GM19035 (cell line): Measurements from ENCODE around the gene ITPR1.
A peak's percentile ranks its signal among the peaks of the same experiment; 100 is the strongest.

Experiments
- ATAC-seq: cut with Tn5 transposase; IDR thresholded peaks from one replicate; pipeline ENCODE4 v1.9.1; 2021; ENCODE audit not compliant: unreplicated experiment

Gene ITPR1

GRCh38 chr3:4738737-4739274 lies 245.7 kb downstream of the ITPR1 start:
- no peak for ATAC-seq

DNA sequence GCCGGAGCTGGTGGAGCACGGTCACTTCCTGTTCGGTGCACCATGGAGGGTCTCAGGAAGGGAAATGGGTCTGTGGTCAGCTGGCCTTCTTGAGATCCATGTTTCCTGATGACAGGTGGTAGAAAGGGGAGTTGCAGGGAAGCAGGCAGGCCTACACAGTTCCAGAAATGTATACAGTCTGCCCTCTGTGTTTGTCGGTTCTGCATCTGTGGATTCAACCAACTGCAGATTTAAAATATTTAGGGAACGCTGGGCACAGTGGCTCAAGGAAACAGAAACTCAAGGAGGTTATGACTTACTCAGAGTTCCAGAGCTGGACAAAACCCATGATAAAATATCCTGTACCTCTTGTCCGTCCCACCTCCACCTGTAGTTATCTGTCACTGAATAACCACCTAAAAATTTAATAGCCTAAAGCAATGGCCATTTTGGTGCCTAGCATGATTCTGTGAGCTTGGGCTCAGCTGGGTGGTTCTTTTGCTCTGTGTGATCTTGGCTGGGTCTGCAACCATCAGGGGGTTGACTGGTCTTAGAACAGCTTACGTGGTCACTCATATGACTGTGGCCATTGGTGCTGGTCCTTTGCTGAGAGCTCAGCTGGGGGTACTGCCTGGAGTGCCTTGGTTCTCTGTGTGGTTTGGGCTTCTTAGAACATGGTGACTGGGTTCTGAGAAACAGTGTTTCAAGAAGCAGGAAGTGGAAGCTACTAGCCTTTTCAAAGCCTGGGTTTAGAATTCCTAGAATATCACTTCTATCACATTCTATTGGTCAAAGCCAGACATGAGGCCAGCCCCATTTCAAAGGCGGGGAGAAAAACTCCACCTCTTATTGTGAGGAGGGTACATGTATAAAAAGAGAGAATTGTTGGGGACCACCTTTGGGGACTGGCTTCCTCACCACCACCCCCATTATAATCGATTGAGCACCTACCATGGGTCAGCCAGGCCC lies 246.4 kb downstream of the ITPR1 start:
- no peak for ATAC-seq

DNA sequence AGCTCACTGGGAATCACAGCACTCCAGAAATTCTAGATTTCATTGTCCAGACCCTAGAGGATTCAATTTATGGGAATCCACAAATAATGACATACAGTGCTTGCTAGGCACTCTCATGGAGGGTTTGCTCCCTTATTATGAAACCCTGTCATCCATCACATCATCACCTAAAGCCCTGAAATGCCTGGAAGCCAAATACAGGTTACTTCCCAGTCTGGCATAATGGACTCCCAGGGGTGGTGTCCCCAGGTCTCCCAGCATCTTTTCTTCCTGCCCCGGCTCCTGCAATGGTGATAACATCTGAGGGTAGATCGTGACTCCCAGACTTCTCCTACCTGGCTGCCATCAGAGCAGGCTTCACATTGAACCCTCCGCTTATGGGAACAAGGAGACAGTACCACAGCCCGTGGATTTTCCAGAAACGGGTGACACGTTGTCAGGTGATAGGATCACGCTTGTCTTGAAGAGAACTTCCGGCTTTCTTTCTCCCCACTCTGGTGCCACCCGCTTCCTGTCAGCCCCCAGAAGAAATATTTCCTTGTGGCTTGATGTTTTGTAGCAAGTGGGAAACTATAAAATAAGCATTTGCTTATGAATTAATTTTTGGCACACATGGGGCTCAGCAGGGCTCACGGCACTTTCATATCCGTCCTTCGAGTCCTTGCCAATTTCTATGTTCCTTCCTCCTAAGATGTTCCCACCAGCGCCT lies 247.4 kb downstream of the ITPR1 start:
- no peak for ATAC-seq

DNA sequence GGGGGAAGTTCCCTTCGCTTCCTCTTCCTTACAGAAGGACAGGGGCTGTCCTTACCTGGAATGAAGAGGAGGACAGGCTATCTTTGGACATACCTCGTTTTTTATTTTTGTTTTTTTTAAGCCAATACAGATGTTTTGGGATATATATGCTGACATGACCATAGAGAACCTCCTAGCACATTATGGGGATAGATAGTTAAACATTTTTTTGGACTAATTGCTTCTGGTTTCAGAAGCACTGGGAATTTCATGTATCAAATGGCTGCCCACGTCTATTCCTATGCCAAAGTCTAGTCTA lies 247.9 kb downstream of the ITPR1 start:
- no peak for ATAC-seq

DNA sequence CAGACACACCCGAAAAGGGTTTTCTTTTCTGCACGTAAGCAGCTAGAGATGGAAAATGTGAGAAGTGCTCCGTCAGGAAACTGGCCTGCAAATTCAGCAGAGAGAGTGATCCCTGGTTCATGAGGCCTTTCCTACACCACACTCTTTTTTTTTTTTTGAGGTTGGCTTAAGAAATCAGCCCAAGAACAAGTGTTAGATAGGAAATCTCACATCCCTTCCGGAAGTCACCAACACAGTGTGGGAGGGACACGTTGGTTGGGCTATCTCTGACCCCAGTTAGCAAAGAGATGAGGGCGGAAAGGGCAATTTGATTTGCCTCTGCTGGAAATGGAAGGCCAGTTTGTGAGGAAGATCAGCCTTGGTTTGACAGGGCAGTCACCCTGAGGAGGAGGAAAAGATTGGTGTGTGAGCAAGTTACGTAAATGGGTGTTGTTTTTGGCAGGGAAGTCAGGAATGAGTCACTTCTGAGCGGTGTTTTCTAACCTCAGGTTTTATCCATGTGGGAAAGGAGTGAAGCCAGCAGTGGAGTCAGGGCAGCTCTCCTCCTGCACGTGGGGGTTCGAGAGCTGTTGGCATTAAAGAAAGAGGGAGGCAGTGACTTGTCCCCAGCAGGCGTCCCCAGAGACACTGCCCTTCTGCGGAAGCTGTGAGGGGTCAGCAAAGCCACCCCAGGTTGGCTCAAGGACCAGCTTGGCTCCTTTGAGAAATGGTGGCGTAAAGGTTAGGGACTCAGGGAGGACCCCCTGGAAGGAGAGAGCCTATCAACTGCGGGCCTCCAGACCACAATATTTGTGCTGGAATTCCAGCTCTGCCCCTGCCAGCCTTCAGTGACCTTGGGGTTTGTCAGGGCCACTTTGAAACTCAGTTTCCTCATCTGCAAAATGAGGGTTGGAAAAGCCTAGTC lies 248.5 kb downstream of the ITPR1 start:
- no peak for ATAC-seq

GRCh38 chr3:4742359-4742758 lies 249.2 kb downstream of the ITPR1 start:
- ATAC-seq: no peak

- ATAC-seq: no peak
Observed at GRCh38 chr3:4743371-4743770, 250.2 kb downstream of the ITPR1 start.

DNA sequence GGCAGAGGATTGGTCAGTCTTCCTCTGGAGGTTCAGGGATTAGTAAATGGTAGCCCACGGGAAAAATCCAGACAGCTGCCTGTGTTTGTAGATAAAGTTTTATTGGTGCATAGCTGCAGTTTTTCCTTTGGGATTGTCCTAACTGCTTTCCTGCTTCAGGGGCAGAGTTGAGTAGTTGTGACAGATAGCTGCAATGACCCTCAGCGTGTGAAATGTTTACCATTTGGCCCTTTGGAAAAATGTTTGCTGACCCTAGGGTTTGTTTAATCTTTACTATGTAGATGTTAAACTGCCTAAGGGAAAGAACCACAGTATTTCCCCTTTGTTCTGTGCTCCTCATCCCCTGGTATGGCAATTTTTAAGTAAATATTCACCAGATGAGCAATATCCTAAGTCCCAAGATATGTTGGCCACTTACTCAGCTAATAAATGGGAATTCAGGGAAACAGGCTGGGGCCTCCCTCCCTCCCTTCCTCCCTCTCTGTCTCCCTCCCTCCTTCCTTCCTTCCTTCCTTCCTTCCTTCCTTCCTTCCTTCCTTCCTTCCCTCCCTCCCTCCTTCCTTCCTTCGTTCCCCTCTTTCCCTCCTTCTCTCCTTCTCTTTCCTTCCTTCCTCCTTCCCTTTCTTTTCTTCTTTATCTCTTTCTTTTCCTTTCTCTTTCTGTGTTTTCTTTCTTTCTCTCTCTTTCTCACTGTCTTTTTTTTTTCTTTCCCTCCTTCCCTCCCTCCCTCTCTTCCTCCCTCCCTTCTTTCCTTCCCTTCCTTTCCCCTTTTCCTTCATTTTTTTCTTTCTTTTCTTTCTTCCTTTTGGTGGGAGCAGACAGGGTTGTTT lies 251.5 kb downstream of the ITPR1 start:
- ATAC-seq: no peak

DNA sequence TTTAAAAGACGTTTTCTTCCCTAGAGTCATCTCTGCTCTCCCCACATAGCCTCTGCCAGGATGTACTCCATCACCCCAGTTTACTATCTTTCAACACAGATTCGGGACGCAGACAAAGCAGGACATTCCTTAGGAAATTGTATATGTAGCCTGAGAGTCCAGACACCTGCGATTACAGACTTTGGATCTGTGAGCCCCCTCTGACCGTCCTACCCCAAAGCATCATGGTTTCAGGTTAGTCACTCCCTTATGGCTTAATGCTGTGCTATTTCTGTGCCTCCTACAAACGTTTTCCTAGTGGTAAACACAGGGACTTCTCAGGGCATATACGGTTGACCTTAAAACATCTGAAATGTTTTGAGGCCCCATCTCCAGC lies 252.1 kb downstream of the ITPR1 start:
- ATAC-seq: no peak

GRCh38 chr3:4746241-4746958 lies 253.3 kb downstream of the ITPR1 start:
- ATAC-seq: no peak

DNA sequence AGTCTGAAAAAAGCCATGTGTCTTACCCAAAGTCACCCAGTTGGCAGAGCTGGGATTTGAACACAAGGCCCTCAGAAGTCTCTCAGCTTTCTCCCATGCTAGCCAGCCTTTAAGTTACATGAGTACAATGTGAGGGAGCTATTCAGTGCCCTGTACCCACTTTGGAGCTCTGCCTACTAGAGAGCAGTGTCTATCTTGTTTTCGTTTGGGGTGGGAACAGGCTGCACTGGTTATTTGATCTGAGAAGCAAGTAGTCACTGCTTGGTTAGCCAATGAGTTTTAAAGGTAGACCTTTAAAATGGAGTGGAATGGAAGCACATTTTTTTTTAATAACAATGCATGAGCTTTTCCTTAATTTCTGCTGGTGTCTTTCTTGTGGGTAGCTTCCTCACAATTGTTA lies 255.0 kb downstream of the ITPR1 start:
- ATAC-seq: no peak

DNA sequence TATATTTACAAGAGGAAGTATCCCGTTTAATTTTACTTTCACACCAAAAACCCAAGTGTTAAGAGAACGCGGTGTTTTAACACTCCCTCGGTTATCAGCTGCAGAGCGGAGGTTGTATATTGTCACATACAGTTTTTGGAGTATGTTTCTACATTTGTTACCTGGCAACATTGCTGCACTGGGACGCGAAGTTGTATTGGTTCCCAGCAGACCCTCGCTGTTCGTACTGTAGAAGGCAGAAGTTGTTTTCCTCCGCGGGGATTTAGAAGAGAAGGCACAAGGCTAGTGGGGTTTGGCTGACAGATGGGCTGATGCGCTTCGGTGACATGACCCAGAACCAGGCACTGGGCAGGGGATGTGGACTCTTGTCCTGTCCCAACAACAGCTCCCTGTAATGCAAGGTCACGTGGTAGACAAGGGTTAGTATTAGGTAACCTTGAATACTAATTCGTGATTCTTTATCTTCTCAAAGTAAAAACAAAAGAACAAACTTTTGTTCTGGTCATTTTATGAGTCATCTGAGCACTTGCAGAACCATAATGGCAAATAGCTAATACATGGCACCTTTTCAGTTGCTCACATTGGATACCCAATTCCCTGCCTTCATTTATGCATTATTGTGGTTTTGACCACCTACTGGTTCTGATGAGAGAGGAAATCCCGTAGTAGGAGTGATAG lies 255.7 kb downstream of the ITPR1 start:
- peak; percentile 57 for ATAC-seq

- peak; percentile 43 for ATAC-seq
Observed at GRCh38 chr3:4749567-4750002, 256.4 kb downstream of the ITPR1 start.

- ATAC-seq: no peak
Observed at GRCh38 chr3:4750306-4750968, 257.3 kb downstream of the ITPR1 start.

DNA sequence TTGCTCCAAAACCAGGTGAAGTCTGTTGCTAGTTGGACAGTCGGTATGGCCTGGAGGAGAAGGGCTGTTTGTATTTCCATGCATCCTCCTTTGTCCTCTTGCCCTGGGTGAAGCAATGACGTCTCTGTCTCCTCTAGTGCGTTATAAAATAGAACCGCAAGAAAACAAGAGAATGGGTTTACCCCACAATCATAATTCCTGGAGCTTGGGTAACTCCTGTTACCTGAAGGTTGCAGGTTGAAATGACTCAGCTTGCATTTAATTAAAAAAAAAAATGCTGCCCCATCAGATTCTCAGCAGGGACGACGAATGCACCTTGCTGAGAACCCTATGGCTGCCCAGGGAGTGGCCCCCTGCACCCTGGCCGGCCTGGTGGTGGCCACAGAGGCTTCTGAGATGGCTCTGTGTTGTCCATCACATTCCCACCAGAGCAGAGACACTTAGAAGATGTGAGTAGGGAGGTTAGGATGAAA lies 257.9 kb downstream of the ITPR1 start:
- no peak for ATAC-seq

GRCh38 chr3:4751502-4752101 lies 258.5 kb downstream of the ITPR1 start:
- no peak for ATAC-seq

- ATAC-seq: no peak
Observed at GRCh38 chr3:4752201-4753072, 259.3 kb downstream of the ITPR1 start.
